Natural killer cell (primary cell): Measurements from ENCODE around the gene MED23. TPM values are rescaled to one million over a fixed set of nuclear protein-coding genes. Genes with fewer than 3 reads are reported as not detected.

Source experiments
- ATAC-seq, 3 donors: fragments of 150-1000 bp in 2 of 3; fragments of 200-7000 bp in 1 of 3; cut with Tn5 transposase; 1 replicate in 1 of 3; 2 replicates in 2 of 3; pipeline ENCODE4 v1.10.0; 2021; ENCODE audit warnings: mild to moderate bottlenecking in 2 of 3, moderate library complexity in 2 of 3
- DNase-seq, 2 donors: peaks; one replicate each; pipeline versions ENCODE4 v3.0.0 to v3.0.0-alpha.2; 2013 to 2021; ENCODE audit warnings: mixed read lengths in 1 of 2
- H3K27ac ChIP-seq: one replicate; pipeline ENCODE4 v1.5.1; 2013; ENCODE audit warnings: mild to moderate bottlenecking, low read length
- H3K27me3 ChIP-seq: one replicate; pipeline ENCODE4 v1.6.1; 2013; ENCODE audit warnings: low read length; ENCODE audit not compliant: control insufficient read depth, insufficient read depth
- H3K36me3 ChIP-seq: one replicate; pipeline ENCODE4 v1.6.1; 2013; ENCODE audit warnings: low read length; ENCODE audit not compliant: control insufficient read depth, insufficient read depth
- H3K4me1 ChIP-seq: one replicate; pipeline ENCODE4 v1.6.1; 2013; ENCODE audit warnings: low read length; ENCODE audit not compliant: control insufficient read depth, insufficient read depth
- H3K4me3 ChIP-seq: one replicate; pipeline ENCODE4 v1.5.1; 2013; ENCODE audit warnings: low read length
- H3K9me3 ChIP-seq: one replicate; pipeline ENCODE4 v1.6.1; 2013; ENCODE audit warnings: low read length; ENCODE audit not compliant: control insufficient read depth, insufficient read depth
- H3K27ac Mint-ChIP-seq, 2 donors: one replicate each; pipeline ENCODE4 v1.8.0; 2022; ENCODE audit warnings: mild to moderate bottlenecking in 2 of 2, mixed read lengths in 2 of 2, moderate library complexity in 1 of 2
- H3K27me3 Mint-ChIP-seq, 2 donors: one replicate each; pipeline ENCODE4 v1.8.0; 2022; ENCODE audit warnings: low read depth in 2 of 2, mixed read lengths in 2 of 2
- H3K36me3 Mint-ChIP-seq: one replicate; pipeline ENCODE4 v1.8.0; 2022; ENCODE audit warnings: mixed read lengths
- H3K4me1 Mint-ChIP-seq, 2 donors: one replicate each; pipeline ENCODE4 v1.8.0; 2022; ENCODE audit warnings: mixed read lengths in 2 of 2
- H3K4me3 Mint-ChIP-seq: one replicate; pipeline ENCODE4 v1.8.0; 2022; ENCODE audit warnings: mild to moderate bottlenecking, moderate library complexity, mixed read lengths
- H3K9me3 Mint-ChIP-seq, 2 donors: one replicate each; pipeline ENCODE4 v1.8.0; 2022; ENCODE audit warnings: mixed read lengths in 2 of 2
- CTCF ChIP-seq: fragments of 200-600 bp; IDR thresholded peaks from one replicate; pipeline ENCODE4 v1.8.0; 2022; ENCODE audit warnings: antibody characterized with exemption
- WGBS: methylation state at CpG from one replicate; pipeline ENCODE4 v1.1.7; 2013; ENCODE audit warnings: missing lambda C conversion rate; ENCODE audit not compliant: insufficient coverage; 5-methylcytosine and 5-hydroxymethylcytosine counted together
- intact Hi-C: fragments of 100-400 bp; cut with micrococcal nuclease; formaldehyde crosslinking; loops from one replicate; pipeline ENCODE4 v1.14.2; 2022
- total RNA-seq, 4 donors: library from RNA; stranded (reverse); fragments of 120-200 nt in 1 of 4; gene quantifications; one replicate each; pipeline versions ENCODE4 v1.2.3 to v1.2.4, GENCODE V29; 2013 to 2022

MED23 gene
- total RNA-seq, 3 donors from 2014 or later (not counting 1 experiment from before 2014, with no cell fraction given): 63.8 to 71.2 (median 67.4) TPM

- Histone ChIP-seq H3K36me3 (no peaks in the 10 kb centered on the region), H3K4me3 (no peak overlapping the region), H3K27ac (no peak overlapping the region), H3K27me3 (no peaks in the 10 kb centered on the region), H3K9me3 (no peaks in the 10 kb centered on the region), H3K4me1 (no peaks in the 10 kb centered on the region)
- no CpG with 5 or more reads among the region's 2 CpGs for WGBS
- Mint-ChIP-seq H3K27me3 (peaks cover 0 to 4% of the 10 kb centered on the region in 2 donors), H3K36me3 (no peaks in the 10 kb centered on the region), H3K27ac (no peak overlapping the region), H3K4me3 (no peak overlapping the region), H3K4me1 (no peaks in the 10 kb centered on the region), H3K9me3 (no peaks in the 10 kb centered on the region)
- no peak for TF ChIP-seq CTCF
- no peak for DNase-seq
- no peak for ATAC-seq
- intact Hi-C loops: no loop called here
Measured at GRCh38 chr6:131645846-131646245, 17.8 kb upstream of the MED23 start.

- Histone ChIP-seq H3K27ac (no peak overlapping the region), H3K27me3 (no peaks in the 10 kb centered on the region), H3K4me1 (no peaks in the 10 kb centered on the region), H3K4me3 (no peak overlapping the region), H3K9me3 (no peaks in the 10 kb centered on the region), H3K36me3 (no peaks in the 10 kb centered on the region)
- Mint-ChIP-seq H3K36me3 (no peaks in the 10 kb centered on the region), H3K27me3 (peaks cover 0 to 4% of the 10 kb centered on the region in 2 donors), H3K4me1 (no peaks in the 10 kb centered on the region), H3K9me3 (no peaks in the 10 kb centered on the region), H3K27ac (no peak overlapping the region), H3K4me3 (no peak overlapping the region)
- TF ChIP-seq CTCF: no peak
- ATAC-seq: no peak
- 67% methylated on average over 1 of the region's 1 CpG for WGBS
- no peak for DNase-seq
- intact Hi-C loops: no loop called here
Measured at GRCh38 chr6:131644921-131645320, 16.9 kb upstream of the MED23 start.

GRCh38 chr6:131643855-131644460 lies 15.9 kb upstream of the MED23 start:
- H3K9me3 Mint-ChIP-seq: no peaks in the 10 kb centered on the region
- H3K4me1 Mint-ChIP-seq: no peaks in the 10 kb centered on the region
- DNase-seq (no peak), ATAC-seq (no peak)
- Histone ChIP-seq H3K27me3 (no peaks in the 10 kb centered on the region), H3K36me3 (no peaks in the 10 kb centered on the region), H3K27ac (no peak overlapping the region), H3K4me1 (no peaks in the 10 kb centered on the region), H3K9me3 (no peaks in the 10 kb centered on the region), H3K4me3 (no peak overlapping the region)
- no peak overlapping the region for H3K4me3 Mint-ChIP-seq
- intact Hi-C loops: no loop called here
- no peaks in the 10 kb centered on the region for H3K36me3 Mint-ChIP-seq
- 82% methylated on average over 2 of the region's 2 CpGs for WGBS
- no peak overlapping the region for H3K27ac Mint-ChIP-seq
- no peaks in the 10 kb centered on the region for H3K27me3 Mint-ChIP-seq
- no peak for TF ChIP-seq CTCF

- H3K4me3 ChIP-seq: no peak overlapping the region
- Mint-ChIP-seq H3K9me3 (no peaks in the 10 kb centered on the region), H3K27me3 (peaks cover 0 to under 1% of the 10 kb centered on the region in 2 donors), H3K27ac (no peak overlapping the region), H3K4me3 (no peak overlapping the region), H3K4me1 (no peaks in the 10 kb centered on the region), H3K36me3 (no peaks in the 10 kb centered on the region)
- intact Hi-C loops: no loop called here
- ATAC-seq (no peak), DNase-seq (no peak)
- WGBS: 97% methylated on average over 3 of the region's 3 CpGs
- TF ChIP-seq CTCF: no peak
- no peaks in the 10 kb centered on the region for H3K9me3 ChIP-seq
- no peaks in the 10 kb centered on the region for H3K4me1 ChIP-seq
- no peaks in the 10 kb centered on the region for H3K36me3 ChIP-seq
- no peak overlapping the region for H3K27ac ChIP-seq
- no peaks in the 10 kb centered on the region for H3K27me3 ChIP-seq
Measured at GRCh38 chr6:131642987-131643611, 15.1 kb upstream of the MED23 start.
